ENCODE measurements around the gene NTN4.
"Not testable (repeated sequence)": the region's sequence is repeated elsewhere in the genome, so short reads cannot be mapped to it uniquely, and the experiment has no call there.

Gene NTN4

DNA sequence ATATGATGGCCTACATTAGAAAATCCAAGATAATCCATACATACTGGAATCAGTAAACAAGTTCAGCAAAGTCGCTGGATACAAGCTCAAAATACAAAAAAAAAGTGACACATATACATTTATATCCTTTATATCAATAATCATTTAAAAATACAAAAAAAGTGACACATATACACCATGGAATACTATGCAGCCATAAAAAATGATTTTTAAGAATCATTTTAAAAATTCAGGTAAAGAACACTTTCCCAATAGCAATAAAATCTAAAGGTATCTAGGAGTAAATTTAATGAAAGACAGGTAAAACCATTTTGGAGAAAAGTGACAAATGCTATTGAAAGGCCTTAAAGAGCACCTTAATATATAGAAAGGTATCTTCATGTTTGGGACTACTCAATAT, 111.9 kb downstream of the NTN4 start:
- DNase-seq: no peak
- Mint-ChIP-seq H3K4me1 (peaks cover 2% of the 10 kb centered on the region), H3K36me3 (ENCODE audit: low read depth) (no peaks in the 10 kb centered on the region), H3K4me3 (no peak overlapping the region), H3K27me3 (ENCODE audit: low read depth, poor library complexity) (no peaks in the 10 kb centered on the region), H3K9me3 (peaks cover 8% of the 10 kb centered on the region), H3K27ac (no peak overlapping the region)
- TF ChIP-seq, protein P1, sequence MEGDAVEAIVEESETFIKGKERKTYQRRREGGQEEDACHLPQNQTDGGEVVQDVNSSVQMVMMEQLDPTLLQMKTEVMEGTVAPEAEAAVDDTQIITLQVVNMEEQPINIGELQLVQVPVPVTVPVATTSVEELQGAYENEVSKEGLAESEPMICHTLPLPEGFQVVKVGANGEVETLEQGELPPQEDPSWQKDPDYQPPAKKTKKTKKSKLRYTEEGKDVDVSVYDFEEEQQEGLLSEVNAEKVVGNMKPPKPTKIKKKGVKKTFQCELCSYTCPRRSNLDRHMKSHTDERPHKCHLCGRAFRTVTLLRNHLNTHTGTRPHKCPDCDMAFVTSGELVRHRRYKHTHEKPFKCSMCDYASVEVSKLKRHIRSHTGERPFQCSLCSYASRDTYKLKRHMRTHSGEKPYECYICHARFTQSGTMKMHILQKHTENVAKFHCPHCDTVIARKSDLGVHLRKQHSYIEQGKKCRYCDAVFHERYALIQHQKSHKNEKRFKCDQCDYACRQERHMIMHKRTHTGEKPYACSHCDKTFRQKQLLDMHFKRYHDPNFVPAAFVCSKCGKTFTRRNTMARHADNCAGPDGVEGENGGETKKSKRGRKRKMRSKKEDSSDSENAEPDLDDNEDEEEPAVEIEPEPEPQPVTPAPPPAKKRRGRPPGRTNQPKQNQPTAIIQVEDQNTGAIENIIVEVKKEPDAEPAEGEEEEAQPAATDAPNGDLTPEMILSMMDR (IDR thresholded peaks at IDR 0.05): no peak

DNA sequence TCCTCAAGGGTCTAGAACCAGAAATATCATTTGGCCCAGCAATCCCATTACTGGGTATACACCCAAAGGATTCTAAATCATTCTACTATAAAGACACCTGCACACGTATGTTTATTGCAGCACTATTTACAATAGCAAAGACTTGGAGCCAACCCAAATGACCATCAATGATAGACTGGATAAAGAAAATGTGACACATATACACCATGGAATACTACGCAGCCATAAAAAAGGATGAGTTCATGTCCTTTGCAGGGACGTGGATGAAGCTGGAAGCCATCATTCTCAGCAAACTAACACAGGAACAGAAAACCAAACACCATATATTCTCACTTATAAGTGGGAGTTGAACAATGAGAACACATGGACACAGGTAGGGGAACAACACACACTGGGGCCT, 112.8 kb downstream of the NTN4 start:
- H3K4me1 Mint-ChIP-seq; H3K9me3 Mint-ChIP-seq; H3K27me3 Mint-ChIP-seq (ENCODE audit: low read depth, poor library complexity); DNase-seq; H3K4me3 Mint-ChIP-seq; H3K27ac Mint-ChIP-seq; H3K36me3 Mint-ChIP-seq (ENCODE audit: low read depth): not testable (repeated sequence)

DNA sequence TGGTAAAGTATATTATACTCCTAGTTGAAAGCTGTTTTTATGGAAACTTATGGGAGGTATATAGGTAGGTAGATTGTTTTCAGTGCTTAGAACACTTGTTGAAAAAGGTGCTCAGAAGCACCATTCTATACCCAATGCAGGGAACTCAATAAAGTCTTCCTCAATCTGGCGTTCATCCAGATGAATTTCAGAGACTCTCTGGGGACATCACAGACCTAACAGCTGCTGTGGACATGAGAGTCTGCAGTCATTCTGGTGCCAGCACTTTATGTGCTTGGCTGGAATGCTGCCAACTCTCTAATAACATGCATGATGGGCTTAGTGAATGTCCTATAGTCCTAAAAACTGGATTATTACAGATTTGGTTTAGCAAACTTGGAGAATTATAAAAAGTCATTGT, 115.9 kb downstream of the NTN4 start:
- Mint-ChIP-seq H3K27ac (no peak overlapping the region), H3K9me3 (peaks cover 8% of the 10 kb centered on the region), H3K4me1 (peaks cover 8% of the 10 kb centered on the region), H3K36me3 (ENCODE audit: low read depth) (no peaks in the 10 kb centered on the region), H3K4me3 (no peak overlapping the region), H3K27me3 (ENCODE audit: low read depth, poor library complexity) (peaks cover 3% of the 10 kb centered on the region)
- no peak for DNase-seq
- TF ChIP-seq, protein P1 (IDR thresholded peaks at IDR 0.05): no peak

DNA sequence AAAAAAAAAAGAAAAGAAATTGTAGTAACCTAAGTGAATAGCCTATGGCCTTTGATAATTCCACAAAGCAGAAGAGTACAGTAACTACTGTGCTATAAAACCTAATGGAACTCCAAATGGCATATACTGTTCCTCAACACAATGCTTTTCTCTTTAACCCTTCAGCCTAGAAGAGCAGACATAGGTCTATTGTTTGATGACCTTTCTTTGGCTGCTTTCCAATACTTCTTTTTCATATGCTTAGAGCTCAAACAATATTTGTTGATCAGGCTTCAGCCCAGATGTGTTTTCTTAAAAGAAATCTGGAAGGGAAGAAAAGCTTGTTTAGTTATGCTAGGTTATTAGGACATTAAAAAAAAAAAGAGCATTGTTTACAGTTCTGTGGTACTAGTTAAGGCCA, 116.4 kb downstream of the NTN4 start:
- TF ChIP-seq, protein P1 (IDR thresholded peaks at IDR 0.05): no peak
- Mint-ChIP-seq H3K4me3 (no peak overlapping the region), H3K27ac (no peak overlapping the region), H3K9me3 (peaks cover 8% of the 10 kb centered on the region), H3K36me3 (ENCODE audit: low read depth) (no peaks in the 10 kb centered on the region), H3K27me3 (ENCODE audit: low read depth, poor library complexity) (peaks cover 3% of the 10 kb centered on the region), H3K4me1 (peaks cover 8% of the 10 kb centered on the region)
- DNase-seq: no peak

DNA sequence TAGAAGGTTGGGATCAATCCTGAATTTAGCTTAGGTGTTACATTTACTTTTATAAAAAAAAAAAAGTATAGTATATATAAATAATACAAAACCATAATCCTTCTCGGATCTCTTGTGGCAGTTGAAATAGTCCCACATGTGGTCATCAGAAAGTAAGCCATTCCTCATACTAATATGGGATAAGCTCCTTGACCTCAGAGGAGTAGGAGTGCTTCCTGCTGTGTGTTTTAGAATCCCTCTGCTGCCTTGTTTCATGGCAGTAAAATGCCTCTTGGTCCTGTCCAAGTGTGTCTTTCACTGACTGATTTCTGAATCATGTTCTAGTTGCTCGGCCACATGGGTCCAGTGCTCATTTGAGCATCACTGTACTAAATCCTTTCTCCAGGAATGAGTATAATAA, 117.0 kb downstream of the NTN4 start:
- Mint-ChIP-seq H3K27me3 (ENCODE audit: low read depth, poor library complexity) (peaks cover 3% of the 10 kb centered on the region), H3K36me3 (ENCODE audit: low read depth) (no peaks in the 10 kb centered on the region), H3K27ac (no peak overlapping the region), H3K4me1 (peaks cover 8% of the 10 kb centered on the region), H3K9me3 (peaks cover 8% of the 10 kb centered on the region), H3K4me3 (no peak overlapping the region)
- no peak for DNase-seq
- TF ChIP-seq, protein P1 (IDR thresholded peaks at IDR 0.05): no peak

DNA sequence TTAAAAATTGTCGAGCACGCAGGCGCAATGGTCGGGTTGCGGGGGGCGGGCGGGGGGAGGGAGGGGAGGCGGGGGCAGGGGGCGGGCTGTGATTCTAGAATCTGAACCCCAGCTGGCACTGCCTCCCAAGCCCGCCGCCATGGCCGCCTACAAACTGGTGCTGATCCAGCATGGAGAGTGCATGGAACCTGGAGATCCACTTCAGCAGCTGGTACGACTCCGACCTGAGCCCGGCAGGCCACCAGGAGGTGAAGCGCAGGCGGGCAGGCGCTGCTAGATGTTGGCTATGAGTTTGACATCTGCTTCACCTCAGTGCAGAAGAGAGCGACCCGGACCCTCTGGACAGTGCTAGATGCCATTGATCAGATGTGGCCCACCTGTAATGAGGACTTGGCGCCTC, 118.4 kb downstream of the NTN4 start:
- Mint-ChIP-seq H3K4me3 (no peak overlapping the region), H3K9me3 (no peaks in the 10 kb centered on the region), H3K27ac (no peak overlapping the region), H3K36me3 (ENCODE audit: low read depth) (no peaks in the 10 kb centered on the region), H3K27me3 (ENCODE audit: low read depth, poor library complexity) (peaks cover 3% of the 10 kb centered on the region), H3K4me1 (peaks cover 8% of the 10 kb centered on the region)
- DNase-seq: no peak
- TF ChIP-seq, protein P1 (IDR thresholded peaks at IDR 0.05): no peak
